ENCODE measurements around the gene ZBTB25. TPM values are rescaled to one million over a fixed set of nuclear protein-coding genes. Genes with fewer than 3 reads are reported as not detected.

The ZBTB25 gene
- total RNA-seq, 1 experiment from 2014 or later: 3.9 TPM

GRCh38 chr14:64450255-64450654, 53.4 kb downstream of the ZBTB25 start:
- H3K27me3 ChIP-seq (ENCODE audit: control insufficient read depth, insufficient read depth, low read length): no peaks in the 10 kb centered on the region
- no peak for DNase-seq
- H3K4me3 ChIP-seq (ENCODE audit: insufficient read depth, low read depth, low read length): no peak overlapping the region
- H3K36me3 ChIP-seq (replicated peaks; ENCODE audit: control insufficient read depth, insufficient read depth, low read length): peaks cover 39% of the 10 kb centered on the region

DNA sequence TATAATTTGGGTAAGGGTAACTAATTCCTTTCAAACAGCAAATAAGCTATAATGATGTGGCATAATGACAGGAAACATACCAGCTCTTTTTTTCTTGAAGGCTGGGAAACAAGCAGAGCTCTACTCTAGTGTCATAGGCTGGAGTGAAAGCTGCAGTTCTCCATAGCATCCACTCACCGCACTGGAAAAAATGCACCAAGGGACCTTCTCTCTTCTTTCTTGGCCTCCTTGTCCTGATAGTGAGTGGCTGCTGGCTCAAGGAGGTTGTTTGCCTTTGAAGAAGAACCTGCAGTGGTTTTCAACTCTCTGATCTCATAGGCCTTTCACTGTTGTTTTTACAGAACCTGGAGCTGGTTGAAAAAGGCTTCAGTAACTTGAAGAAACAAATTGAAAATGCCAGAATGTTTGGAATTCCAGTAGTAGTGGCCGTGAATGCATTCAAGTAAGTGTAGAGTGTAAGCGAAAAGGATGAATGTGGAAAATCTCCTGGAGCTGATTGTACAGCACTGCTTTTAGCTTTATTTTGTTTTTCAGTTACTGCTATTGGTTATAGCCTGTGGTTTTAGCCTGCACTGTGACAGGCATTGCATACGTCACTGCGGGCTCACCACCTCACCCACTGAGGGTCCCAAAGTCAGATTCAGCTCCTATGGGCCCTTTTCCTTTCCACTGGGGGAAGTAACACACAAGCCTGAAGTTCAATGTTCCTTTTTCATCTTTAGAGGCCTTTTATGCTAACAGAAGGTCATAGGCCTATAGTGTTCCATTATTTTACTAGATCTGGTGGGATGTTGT, 55.6 kb downstream of the ZBTB25 start:
- peaks cover 40% of the 10 kb centered on the region for H3K36me3 ChIP-seq (replicated peaks; ENCODE audit: control insufficient read depth, insufficient read depth, low read length)
- no peak for DNase-seq
- no peak overlapping the region for H3K4me3 ChIP-seq (ENCODE audit: insufficient read depth, low read depth, low read length)
- no peaks in the 10 kb centered on the region for H3K27me3 ChIP-seq (ENCODE audit: control insufficient read depth, insufficient read depth, low read length)

DNA sequence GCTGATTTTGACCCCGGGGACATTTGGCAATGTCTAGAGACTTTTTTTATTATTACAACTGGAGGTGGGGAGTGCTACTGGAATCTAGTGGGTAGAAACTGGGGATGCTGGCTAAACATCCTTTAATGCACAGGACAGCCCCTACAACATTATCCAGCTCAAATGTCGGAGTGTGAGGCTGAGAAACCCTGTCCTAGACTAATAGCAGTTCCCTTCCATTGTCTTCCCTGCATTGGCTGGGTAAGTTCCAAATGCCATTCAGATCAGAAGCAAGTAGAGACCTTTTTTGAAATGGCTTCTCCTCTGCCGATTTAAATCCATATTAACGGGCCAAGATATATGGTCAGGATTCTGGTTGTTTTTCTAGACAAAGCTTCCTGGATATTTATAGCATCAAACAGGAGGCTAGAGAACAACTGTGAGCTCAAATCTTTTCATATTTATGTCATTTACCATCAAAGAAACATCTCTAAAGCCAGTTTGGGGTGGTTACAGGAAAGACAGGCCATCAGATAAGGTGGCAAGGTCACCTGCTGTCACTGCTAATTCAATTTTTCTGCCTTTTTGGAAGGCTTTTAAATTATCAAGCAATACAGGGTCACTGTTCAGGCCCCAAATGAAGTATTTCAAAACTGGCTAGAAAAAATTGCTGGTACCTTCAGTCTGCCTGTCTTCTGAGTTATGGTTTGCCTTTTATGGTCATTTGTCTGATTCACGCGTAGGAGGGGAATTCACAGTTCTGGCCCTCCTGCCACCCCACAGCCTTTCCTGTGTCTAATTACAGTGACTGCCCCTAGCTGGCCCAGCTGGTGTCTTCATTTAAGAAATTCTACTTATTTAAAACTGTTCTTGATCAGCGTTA, 58.4 kb downstream of the ZBTB25 start:
- Histone ChIP-seq H3K27me3 (ENCODE audit: control insufficient read depth, insufficient read depth, low read length) (no peaks in the 10 kb centered on the region), H3K4me3 (ENCODE audit: insufficient read depth, low read depth, low read length) (no peak overlapping the region), H3K36me3 (replicated peaks; ENCODE audit: control insufficient read depth, insufficient read depth, low read length) (peaks cover 48% of the 10 kb centered on the region)
- no peak for DNase-seq

- peaks cover 44% of the 10 kb centered on the region for H3K36me3 ChIP-seq (replicated peaks; ENCODE audit: control insufficient read depth, insufficient read depth, low read length)
- DNase-seq: no peak
- H3K4me3 ChIP-seq (ENCODE audit: insufficient read depth, low read depth, low read length): no peak overlapping the region
- no peaks in the 10 kb centered on the region for H3K27me3 ChIP-seq (ENCODE audit: control insufficient read depth, insufficient read depth, low read length)
Observed at GRCh38 chr14:64444140-64444539, 59.5 kb downstream of the ZBTB25 start.

DNA sequence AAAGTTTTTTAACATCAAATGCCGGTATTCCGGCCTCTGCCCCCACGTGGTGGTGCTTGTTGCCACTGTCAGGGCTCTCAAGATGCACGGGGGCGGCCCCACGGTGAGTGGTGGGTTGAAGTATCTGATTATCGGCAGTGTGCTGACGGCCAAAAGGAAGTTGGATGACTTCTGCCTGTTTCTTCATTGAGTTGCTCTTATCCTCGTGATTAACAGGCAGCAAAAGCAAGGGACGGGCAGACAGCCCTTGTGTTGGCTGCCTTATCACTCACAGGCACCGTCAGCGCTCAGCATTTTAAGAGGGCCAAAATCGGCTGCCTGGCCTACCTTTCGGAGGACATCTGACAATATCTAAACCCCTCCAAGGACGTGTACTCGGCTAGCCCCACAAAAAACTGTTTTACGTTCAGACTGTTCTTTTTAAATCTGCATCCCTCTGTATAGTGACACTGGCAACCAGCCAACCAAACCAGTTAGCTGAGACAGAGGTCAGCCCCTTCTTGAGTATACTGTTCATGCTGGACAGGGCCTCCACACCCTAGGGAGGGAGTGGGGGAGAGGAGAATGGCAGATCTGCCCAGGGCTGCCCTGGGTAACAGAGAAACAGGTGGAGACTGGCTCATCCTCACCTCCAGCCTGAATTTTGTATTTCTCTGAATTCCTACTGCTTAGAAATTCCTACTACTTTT, 61.2 kb downstream of the ZBTB25 start:
- no peaks in the 10 kb centered on the region for H3K27me3 ChIP-seq (ENCODE audit: control insufficient read depth, insufficient read depth, low read length)
- no peak overlapping the region for H3K4me3 ChIP-seq (ENCODE audit: insufficient read depth, low read depth, low read length)
- H3K36me3 ChIP-seq (replicated peaks; ENCODE audit: control insufficient read depth, insufficient read depth, low read length): peaks cover 47% of the 10 kb centered on the region
- no peak for DNase-seq

GRCh38 chr14:64440494-64440893, 63.1 kb downstream of the ZBTB25 start:
- Histone ChIP-seq H3K36me3 (replicated peaks; ENCODE audit: control insufficient read depth, insufficient read depth, low read length) (peaks cover 52% of the 10 kb centered on the region), H3K27me3 (ENCODE audit: control insufficient read depth, insufficient read depth, low read length) (no peaks in the 10 kb centered on the region), H3K4me3 (ENCODE audit: insufficient read depth, low read depth, low read length) (no peak overlapping the region)
- no peak for DNase-seq

DNA sequence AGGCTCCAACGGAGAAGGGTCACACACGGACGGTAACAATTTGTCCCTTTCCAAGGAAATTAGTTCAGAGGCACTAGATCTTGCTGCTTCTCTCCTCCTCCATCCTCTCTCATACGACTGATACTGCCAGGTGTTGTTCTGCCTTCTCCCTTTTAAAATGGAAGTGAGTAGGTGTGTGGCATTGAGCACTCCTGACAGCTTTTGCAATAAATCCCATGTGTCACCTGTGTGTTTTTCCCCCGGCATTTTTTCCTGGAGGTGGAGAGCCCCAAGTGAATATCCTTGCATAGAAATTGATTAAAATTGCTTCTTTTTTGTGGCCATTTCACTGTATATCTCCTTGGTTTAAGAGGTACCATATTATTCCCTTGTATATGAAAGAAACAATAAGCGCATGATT, 64.5 kb downstream of the ZBTB25 start:
- Histone ChIP-seq H3K27me3 (ENCODE audit: control insufficient read depth, insufficient read depth, low read length) (no peaks in the 10 kb centered on the region), H3K4me3 (ENCODE audit: insufficient read depth, low read depth, low read length) (no peak overlapping the region), H3K36me3 (replicated peaks; ENCODE audit: control insufficient read depth, insufficient read depth, low read length) (peaks cover 50% of the 10 kb centered on the region)
- no peak for DNase-seq

DNA sequence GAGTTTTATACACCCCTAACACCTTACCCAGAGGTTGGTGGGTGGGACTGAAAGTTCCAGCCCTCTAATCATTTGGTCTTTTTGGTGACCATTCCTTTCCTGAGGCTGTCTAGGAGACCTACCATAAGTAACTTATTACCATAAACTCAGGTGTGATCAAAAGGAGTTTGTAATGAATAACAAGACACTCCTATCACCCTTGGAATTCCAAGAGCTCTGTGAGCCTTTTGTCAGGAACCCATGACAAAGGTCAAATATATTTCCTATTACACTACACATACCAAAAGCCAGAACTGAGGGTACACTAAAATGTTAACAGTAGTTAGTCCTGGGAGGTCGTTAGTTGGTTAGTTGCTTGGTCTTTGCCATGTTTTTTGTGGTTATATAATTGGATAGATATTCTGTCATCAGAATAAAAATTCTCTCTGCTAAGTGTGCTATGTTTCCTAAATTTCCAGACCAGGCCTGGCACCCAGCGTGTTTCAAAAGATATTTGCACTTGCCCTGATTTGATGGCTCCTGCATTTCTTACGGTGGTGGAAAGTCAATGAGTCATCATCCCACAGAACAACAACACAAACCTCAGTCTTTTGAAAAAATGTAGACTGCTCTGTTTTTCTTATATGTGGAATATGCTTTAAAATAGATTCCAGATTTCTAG, 65.3 kb downstream of the ZBTB25 start:
- no peaks in the 10 kb centered on the region for H3K27me3 ChIP-seq (ENCODE audit: control insufficient read depth, insufficient read depth, low read length)
- peaks cover 44% of the 10 kb centered on the region for H3K36me3 ChIP-seq (replicated peaks; ENCODE audit: control insufficient read depth, insufficient read depth, low read length)
- no peak overlapping the region for H3K4me3 ChIP-seq (ENCODE audit: insufficient read depth, low read depth, low read length)
- DNase-seq: no peak

- Histone ChIP-seq H3K27me3 (ENCODE audit: control insufficient read depth, insufficient read depth, low read length) (no peaks in the 10 kb centered on the region), H3K36me3 (replicated peaks; ENCODE audit: control insufficient read depth, insufficient read depth, low read length) (peaks cover 40% of the 10 kb centered on the region), H3K4me3 (ENCODE audit: insufficient read depth, low read depth, low read length) (no peak overlapping the region)
- DNase-seq: no peak
Observed at GRCh38 chr14:64434528-64434927, 69.1 kb downstream of the ZBTB25 start.

GRCh38 chr14:64423987-64424386, 79.7 kb downstream of the ZBTB25 start:
- no peak for DNase-seq
- Histone ChIP-seq H3K27me3 (ENCODE audit: control insufficient read depth, insufficient read depth, low read length) (no peaks in the 10 kb centered on the region), H3K36me3 (replicated peaks; ENCODE audit: control insufficient read depth, insufficient read depth, low read length) (peaks cover 44% of the 10 kb centered on the region), H3K4me3 (ENCODE audit: insufficient read depth, low read depth, low read length) (no peak overlapping the region)

- Histone ChIP-seq H3K4me3 (ENCODE audit: insufficient read depth, low read depth, low read length) (no peak overlapping the region), H3K27me3 (ENCODE audit: control insufficient read depth, insufficient read depth, low read length) (no peaks in the 10 kb centered on the region), H3K36me3 (replicated peaks; ENCODE audit: control insufficient read depth, insufficient read depth, low read length) (peaks cover 51% of the 10 kb centered on the region)
- DNase-seq: no peak
Observed at GRCh38 chr14:64422756-64423155, 80.9 kb downstream of the ZBTB25 start.

DNA sequence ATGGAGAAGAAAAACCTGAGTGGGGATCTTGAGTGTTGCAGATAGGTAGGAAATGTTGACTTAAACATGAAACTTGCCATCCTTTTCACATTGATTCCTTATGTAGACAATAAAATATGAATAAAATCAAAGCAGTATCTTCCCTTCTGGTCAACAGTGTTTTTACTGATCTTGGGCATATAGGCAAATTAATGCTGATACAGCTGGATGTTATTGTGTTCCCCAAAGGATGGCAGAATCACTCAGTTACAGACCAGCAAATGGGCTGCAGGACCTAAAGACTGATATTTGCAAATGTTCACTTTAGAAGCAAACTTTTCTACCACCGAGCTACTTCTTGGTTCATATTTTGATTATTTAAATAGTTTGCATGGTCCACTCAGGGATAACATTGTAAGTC, 81.6 kb downstream of the ZBTB25 start:
- no peak for DNase-seq
- H3K36me3 ChIP-seq (replicated peaks; ENCODE audit: control insufficient read depth, insufficient read depth, low read length): peaks cover 49% of the 10 kb centered on the region
- no peak overlapping the region for H3K4me3 ChIP-seq (ENCODE audit: insufficient read depth, low read depth, low read length)
- no peaks in the 10 kb centered on the region for H3K27me3 ChIP-seq (ENCODE audit: control insufficient read depth, insufficient read depth, low read length)

- Histone ChIP-seq H3K36me3 (replicated peaks; ENCODE audit: control insufficient read depth, insufficient read depth, low read length) (peaks cover 51% of the 10 kb centered on the region), H3K27me3 (ENCODE audit: control insufficient read depth, insufficient read depth, low read length) (no peaks in the 10 kb centered on the region), H3K4me3 (ENCODE audit: insufficient read depth, low read depth, low read length) (no peak overlapping the region)
- no peak for DNase-seq
Observed at GRCh38 chr14:64421166-64421565, 82.5 kb downstream of the ZBTB25 start.

- Histone ChIP-seq H3K4me3 (ENCODE audit: insufficient read depth, low read depth, low read length) (no peak overlapping the region), H3K36me3 (replicated peaks; ENCODE audit: control insufficient read depth, insufficient read depth, low read length) (peaks cover 43% of the 10 kb centered on the region), H3K27me3 (ENCODE audit: control insufficient read depth, insufficient read depth, low read length) (no peaks in the 10 kb centered on the region)
- DNase-seq: no peak
Observed at GRCh38 chr14:64419003-64419402, 84.6 kb downstream of the ZBTB25 start.

Data from H7 (cell line).